ENCODE measurements around the gene MANSC4. TPM values are rescaled to one million over a fixed set of nuclear protein-coding genes. Genes with fewer than 3 reads are reported as not detected.

The MANSC4 gene
- total and polyA plus RNA-seq, 2 of the 13 experiments (the other 11 are each of a cell fraction or from before 2014, with no cell fraction given), result not detected

DNA sequence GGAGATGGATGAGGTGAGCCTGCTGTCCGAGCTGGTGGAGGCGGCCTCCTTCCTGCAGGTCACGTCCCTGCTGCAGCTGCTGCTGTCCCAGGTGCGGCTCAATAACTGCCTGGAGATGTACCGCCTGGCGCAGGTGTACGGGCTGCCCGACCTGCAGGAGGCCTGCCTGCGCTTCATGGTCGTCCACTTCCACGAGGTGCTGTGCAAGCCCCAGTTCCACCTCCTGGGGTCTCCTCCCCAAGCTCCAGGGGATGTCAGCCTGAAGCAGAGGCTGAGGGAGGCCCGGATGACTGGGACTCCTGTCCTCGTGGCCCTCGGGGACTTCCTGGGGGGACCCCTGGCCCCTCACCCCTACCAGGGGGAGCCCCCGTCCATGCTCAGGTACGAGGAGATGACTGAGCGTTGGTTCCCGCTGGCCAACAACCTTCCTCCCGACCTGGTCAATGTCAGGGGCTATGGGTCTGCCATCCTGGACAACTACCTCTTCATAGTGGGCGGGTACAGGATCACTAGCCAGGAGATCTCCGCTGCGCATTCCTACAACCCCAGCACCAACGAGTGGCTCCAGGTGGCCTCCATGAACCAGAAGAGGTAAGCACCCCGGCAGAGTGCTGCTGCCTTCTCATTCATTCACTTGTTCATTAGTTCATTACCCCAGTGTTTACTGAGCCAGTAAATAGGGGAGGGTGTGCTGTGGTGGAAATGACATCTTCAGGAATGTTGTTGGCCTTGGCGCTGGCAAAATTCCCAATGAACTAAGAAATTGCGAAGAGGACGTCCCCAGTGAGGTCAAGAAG, 774 bp upstream of the MANSC4 start (continued):
- TF ChIP-seq, protein P1, sequence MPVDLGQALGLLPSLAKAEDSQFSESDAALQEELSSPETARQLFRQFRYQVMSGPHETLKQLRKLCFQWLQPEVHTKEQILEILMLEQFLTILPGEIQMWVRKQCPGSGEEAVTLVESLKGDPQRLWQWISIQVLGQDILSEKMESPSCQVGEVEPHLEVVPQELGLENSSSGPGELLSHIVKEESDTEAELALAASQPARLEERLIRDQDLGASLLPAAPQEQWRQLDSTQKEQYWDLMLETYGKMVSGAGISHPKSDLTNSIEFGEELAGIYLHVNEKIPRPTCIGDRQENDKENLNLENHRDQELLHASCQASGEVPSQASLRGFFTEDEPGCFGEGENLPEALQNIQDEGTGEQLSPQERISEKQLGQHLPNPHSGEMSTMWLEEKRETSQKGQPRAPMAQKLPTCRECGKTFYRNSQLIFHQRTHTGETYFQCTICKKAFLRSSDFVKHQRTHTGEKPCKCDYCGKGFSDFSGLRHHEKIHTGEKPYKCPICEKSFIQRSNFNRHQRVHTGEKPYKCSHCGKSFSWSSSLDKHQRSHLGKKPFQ (CRISPR knock-in tag; IDR thresholded peaks at IDR 0.05; ENCODE audit: insufficient replicate concordance), result no peak
- TF ChIP-seq NFE2 (CRISPR knock-in tag; IDR thresholded peaks at IDR 0.05) (no peak), RFXAP (CRISPR knock-in tag; IDR thresholded peaks at IDR 0.05; ENCODE audit: borderline replicate concordance) (0 out of 2 replicates have a peak, but pooled peaks have one; percentile 21), TBX2 (CRISPR knock-in tag; IDR thresholded peaks at IDR 0.05; ENCODE audit: borderline replicate concordance) (peak; percentile 49; the same call in 1 of the 2 replicates), CBX5 (CRISPR knock-in tag; IDR thresholded peaks at IDR 0.05; ENCODE audit: borderline replicate concordance) (no peak), HHEX (CRISPR knock-in tag; IDR thresholded peaks at IDR 0.05) (0 out of 2 replicates have a peak, but pooled peaks have one; percentile 21), ZBTB38 (CRISPR knock-in tag; IDR thresholded peaks at IDR 0.05) (peak; percentile 18; the same call in 1 of the 2 replicates), FOXA1 (IDR thresholded peaks at IDR 0.05) (no peak), FOXA1 (CRISPR knock-in tag; IDR thresholded peaks at IDR 0.05) (0 out of 2 replicates have a peak, but pooled peaks have one; percentile 11), PHF21A (CRISPR knock-in tag; IDR thresholded peaks at IDR 0.05) (0 out of 2 replicates have a peak, but pooled peaks have one; percentile 43), NFE2L2 (IDR thresholded peaks at IDR 0.05; ENCODE audit: low read length) (no peak), CC2D1A (CRISPR knock-in tag; IDR thresholded peaks at IDR 0.05) (no peak), SRF (IDR thresholded peaks at IDR 0.05; ENCODE audit: low read depth, low read length) (no peak), ZNF251 (CRISPR knock-in tag; IDR thresholded peaks at IDR 0.05) (0 out of 2 replicates have a peak, but pooled peaks have one; percentile 22), U2AF2 (IDR thresholded peaks at IDR 0.05; ENCODE audit: low read depth, low read length) (no peak), SOX6 (IDR thresholded peaks at IDR 0.05) (no peak), SOX6 (CRISPR knock-in tag; IDR thresholded peaks at IDR 0.05) (0 out of 2 replicates have a peak, but pooled peaks have one; percentile 19)
- TF ChIP-seq, protein P2, sequence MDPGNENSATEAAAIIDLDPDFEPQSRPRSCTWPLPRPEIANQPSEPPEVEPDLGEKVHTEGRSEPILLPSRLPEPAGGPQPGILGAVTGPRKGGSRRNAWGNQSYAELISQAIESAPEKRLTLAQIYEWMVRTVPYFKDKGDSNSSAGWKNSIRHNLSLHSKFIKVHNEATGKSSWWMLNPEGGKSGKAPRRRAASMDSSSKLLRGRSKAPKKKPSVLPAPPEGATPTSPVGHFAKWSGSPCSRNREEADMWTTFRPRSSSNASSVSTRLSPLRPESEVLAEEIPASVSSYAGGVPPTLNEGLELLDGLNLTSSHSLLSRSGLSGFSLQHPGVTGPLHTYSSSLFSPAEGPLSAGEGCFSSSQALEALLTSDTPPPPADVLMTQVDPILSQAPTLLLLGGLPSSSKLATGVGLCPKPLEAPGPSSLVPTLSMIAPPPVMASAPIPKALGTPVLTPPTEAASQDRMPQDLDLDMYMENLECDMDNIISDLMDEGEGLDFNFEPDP (CRISPR knock-in tag; conservative IDR thresholded peaks at IDR 0.05), result no peak
- TF ChIP-seq, protein P3, sequence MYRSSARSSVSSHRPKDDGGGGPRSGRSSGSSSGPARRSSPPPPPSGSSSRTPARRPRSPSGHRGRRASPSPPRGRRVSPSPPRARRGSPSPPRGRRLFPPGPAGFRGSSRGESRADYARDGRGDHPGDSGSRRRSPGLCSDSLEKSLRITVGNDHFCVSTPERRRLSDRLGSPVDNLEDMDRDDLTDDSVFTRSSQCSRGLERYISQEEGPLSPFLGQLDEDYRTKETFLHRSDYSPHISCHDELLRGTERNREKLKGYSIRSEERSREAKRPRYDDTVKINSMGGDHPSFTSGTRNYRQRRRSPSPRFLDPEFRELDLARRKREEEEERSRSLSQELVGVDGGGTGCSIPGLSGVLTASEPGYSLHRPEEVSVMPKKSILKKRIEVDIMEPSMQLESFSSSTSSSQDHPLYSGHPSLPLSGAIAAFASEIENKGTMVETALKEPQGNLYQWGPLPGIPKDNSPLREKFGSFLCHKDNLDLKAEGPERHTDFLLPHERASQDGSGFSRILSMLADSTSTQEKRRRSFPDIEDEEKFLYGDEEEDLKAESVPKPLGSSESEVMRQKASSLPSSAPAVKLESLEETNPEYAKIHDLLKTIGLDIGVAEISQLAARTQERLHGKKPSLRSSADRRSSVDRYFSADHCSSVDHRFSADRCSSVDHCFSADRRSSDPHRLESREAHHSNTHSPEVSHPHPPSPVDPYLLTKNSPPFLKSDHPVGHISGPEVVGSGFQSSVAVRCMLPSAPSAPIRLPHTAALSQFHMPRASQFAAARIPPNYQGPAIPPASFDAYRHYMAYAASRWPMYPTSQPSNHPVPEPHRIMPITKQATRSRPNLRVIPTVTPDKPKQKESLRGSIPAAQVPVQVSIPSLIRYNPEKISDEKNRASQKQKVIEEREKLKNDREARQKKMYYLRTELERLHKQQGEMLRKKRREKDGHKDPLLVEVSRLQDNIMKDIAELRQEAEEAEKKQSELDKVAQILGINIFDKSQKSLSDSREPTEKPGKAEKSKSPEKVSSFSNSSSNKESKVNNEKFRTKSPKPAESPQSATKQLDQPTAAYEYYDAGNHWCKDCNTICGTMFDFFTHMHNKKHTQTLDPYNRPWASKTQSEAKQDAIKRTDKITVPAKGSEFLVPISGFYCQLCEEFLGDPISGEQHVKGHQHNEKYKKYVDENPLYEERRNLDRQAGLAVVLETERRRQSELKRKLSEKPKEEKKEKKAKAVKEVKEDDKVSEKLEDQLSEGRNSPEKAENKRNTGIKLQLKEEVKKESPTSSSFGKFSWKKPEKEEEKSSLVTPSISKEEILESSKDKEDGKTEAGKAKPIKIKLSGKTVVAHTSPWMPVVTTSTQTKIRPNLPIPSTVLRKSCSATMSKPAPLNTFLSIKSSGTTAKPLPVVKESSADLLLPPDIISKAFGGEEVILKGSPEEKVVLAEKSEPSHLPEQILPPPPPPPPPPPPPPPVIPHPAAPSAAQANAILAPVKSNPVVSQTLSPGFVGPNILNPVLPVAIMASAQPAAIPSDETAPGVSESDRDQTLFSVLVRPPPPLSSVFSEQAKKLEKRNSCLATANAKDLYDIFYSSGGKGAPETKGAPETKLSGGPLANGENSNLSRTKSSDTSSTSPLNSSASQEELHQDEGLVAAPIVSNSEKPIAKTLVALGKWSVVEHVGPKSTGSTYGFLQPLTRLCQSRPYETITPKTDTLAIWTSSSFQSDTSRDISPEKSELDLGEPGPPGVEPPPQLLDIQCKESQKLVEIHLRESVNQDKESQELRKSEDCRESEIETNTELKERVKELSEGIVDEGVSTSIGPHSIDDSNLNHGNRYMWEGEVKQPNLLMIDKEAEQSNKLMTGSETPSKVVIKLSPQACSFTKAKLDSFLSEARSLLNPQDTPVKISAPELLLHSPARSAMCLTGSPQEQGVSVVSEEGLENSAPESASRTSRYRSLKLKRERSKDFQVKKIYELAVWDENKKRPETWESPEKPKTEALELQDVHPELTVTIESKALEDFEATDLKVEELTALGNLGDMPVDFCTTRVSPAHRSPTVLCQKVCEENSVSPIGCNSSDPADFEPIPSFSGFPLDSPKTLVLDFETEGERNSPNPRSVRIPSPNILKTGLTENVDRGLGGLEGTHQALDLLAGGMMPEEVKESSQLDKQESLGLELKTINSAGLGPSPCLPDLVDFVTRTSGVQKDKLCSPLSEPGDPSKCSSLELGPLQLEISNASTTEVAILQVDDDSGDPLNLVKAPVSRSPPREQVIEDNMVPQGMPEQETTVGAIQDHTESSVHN (CRISPR knock-in tag; IDR thresholded peaks at IDR 0.05), result 0 out of 2 replicates have a peak, but pooled peaks have one; percentile 38
